IMR-90 (cell line): ENCODE data around the gene LDHAL6B. TPM values are rescaled to one million over a fixed set of nuclear protein-coding genes. Genes with fewer than 3 reads are reported as not detected.

Experiments
- ATAC-seq: fragments of 200-7000 bp; cut with Tn5 transposase; 2 replicates; pipeline ENCODE4 v1.9.1; 2020; ENCODE audit warnings: low read depth, mild to moderate bottlenecking, moderate library complexity
- BruUV-seq: library from RNA; stranded (reverse); fragments of 400-500 nt; replicated peaks from 2 replicates; lab custom pipeline; 2021; lab: Mats Ljungman, UMichigan
- CTCF ChIA-PET: fragments of 300-600 bp; formaldehyde crosslinking; extraction: SDS; loops from one replicate; lab custom pipeline; 2021; ENCODE audit warnings: antibody characterized with exemption; lab: Yijun Ruan, JAX
- POLR2A ChIA-PET: fragments of 300-600 bp; sonication (Branson Sonifier 250); formaldehyde crosslinking; loops from one replicate; lab custom pipeline; 2022; ENCODE audit warnings: antibody characterized with exemption; ENCODE audit not compliant: unreplicated experiment; lab: Charles Lee
- DNase-seq: peaks from one replicate; pipeline ENCODE4 v3.0.0; 2013
- H2AFZ ChIP-seq: replicated peaks from 2 replicates; pipeline ENCODE3; 2013; ENCODE audit warnings: low read length, mild to moderate bottlenecking; ENCODE audit not compliant: poor library complexity
- H2AK5ac ChIP-seq: 2 replicates; pipeline ENCODE4 v1.6.1; 2013; ENCODE audit warnings: low read depth, low read length, inconsistent platforms
- H2AK9ac ChIP-seq: replicated peaks from 2 replicates; pipeline ENCODE3; 2013; ENCODE audit warnings: mild to moderate bottlenecking, low read depth, low read length, moderate library complexity; ENCODE audit not compliant: poor library complexity
- H2BK120ac ChIP-seq: 2 replicates; pipeline ENCODE4 v1.6.1; 2013; ENCODE audit warnings: low read depth, low read length, inconsistent platforms
- H2BK15ac ChIP-seq: 3 replicates; pipeline ENCODE4 v1.6.1; 2013; ENCODE audit warnings: low read depth, low read length, inconsistent platforms
- H2BK20ac ChIP-seq: 2 replicates; pipeline ENCODE4 v1.6.1; 2013; ENCODE audit warnings: low read depth, mild to moderate bottlenecking, inconsistent platforms, low read length, moderate library complexity
- H2BK5ac ChIP-seq: 2 replicates; pipeline ENCODE4 v1.6.1; 2013; ENCODE audit warnings: mild to moderate bottlenecking, low read depth, low read length, inconsistent platforms; ENCODE audit not compliant: poor library complexity, severe bottlenecking
- H3K14ac ChIP-seq: replicated peaks from 2 replicates; pipeline ENCODE4 v1.6.1; 2013; ENCODE audit warnings: low read depth, low read length, inconsistent platforms
- H3K18ac ChIP-seq: 2 replicates; pipeline ENCODE4 v1.6.1; 2013; ENCODE audit warnings: low read depth, low read length, control low read depth
- H3K23ac ChIP-seq: 2 replicates; pipeline ENCODE4 v1.6.1; 2013; ENCODE audit warnings: low read depth, low read length, inconsistent platforms
- H3K27ac ChIP-seq: 2 replicates; pipeline ENCODE4 v1.5.1; 2013; ENCODE audit warnings: mild to moderate bottlenecking, control low read depth, low read length; ENCODE audit not compliant: insufficient read depth
- H3K27me3 ChIP-seq: 2 replicates; pipeline ENCODE4 v1.6.1; 2013; ENCODE audit warnings: low read length; ENCODE audit not compliant: control insufficient read depth, insufficient read depth
- H3K36me3 ChIP-seq: 2 replicates; pipeline ENCODE4 v1.6.1; 2013; ENCODE audit warnings: low read length, mixed read lengths; ENCODE audit not compliant: control insufficient read depth, insufficient read depth
- H3K4ac ChIP-seq: 2 replicates; pipeline ENCODE4 v1.6.1; 2013; ENCODE audit warnings: low read depth, low read length, inconsistent platforms
- H3K4me1 ChIP-seq: 2 replicates; pipeline ENCODE4 v1.6.1; 2013; ENCODE audit warnings: low read length, mixed read lengths; ENCODE audit not compliant: control insufficient read depth, insufficient read depth
- H3K4me2 ChIP-seq: 2 replicates; pipeline ENCODE4 v1.6.1; 2013; ENCODE audit warnings: low read depth, mild to moderate bottlenecking, control low read depth, low read length, moderate library complexity
- H3K4me3 ChIP-seq: 2 replicates; pipeline ENCODE4 v1.5.1; 2013; ENCODE audit warnings: low read depth, mild to moderate bottlenecking, control low read depth, low read length, moderate library complexity; ENCODE audit not compliant: insufficient read depth
- H3K56ac ChIP-seq: 2 replicates; pipeline ENCODE4 v1.6.1; 2013; ENCODE audit warnings: low read length, inconsistent platforms; ENCODE audit not compliant: insufficient read depth; ENCODE audit errors: extremely low read depth
- H3K79me1 ChIP-seq, 2 experiments: 2 replicates each; pipeline ENCODE4 v1.6.1; 2013; ENCODE audit warnings: low read length in 2 of 2, inconsistent platforms in 1 of 2, low read depth in 1 of 2
- H3K9ac ChIP-seq: 2 replicates; pipeline ENCODE4 v1.6.1; 2013; ENCODE audit warnings: low read depth, low read length, control low read depth
- H3K9me1 ChIP-seq: 2 replicates; pipeline ENCODE4 v1.6.1; 2013; ENCODE audit warnings: low read length, inconsistent platforms; ENCODE audit not compliant: insufficient read depth
- H3K9me3 ChIP-seq: 2 replicates; pipeline ENCODE4 v1.6.1; 2013; ENCODE audit warnings: low read length; ENCODE audit not compliant: control insufficient read depth, insufficient read depth
- H4K20me1 ChIP-seq: 2 replicates; pipeline ENCODE4 v1.6.1; 2013; ENCODE audit warnings: low read length, inconsistent platforms; ENCODE audit not compliant: insufficient read depth
- H4K5ac ChIP-seq: 2 replicates; pipeline ENCODE4 v1.6.1; 2013; ENCODE audit warnings: mild to moderate bottlenecking, low read depth, low read length, control low read depth
- H4K8ac ChIP-seq, 2 experiments: 2 replicates each; pipeline ENCODE4 v1.6.1; 2013; ENCODE audit warnings: low read depth in 2 of 2, low read length in 2 of 2, control low read depth in 1 of 2, inconsistent platforms in 1 of 2
- H4K91ac ChIP-seq: 2 replicates; pipeline ENCODE4 v1.6.1; 2013; ENCODE audit warnings: low read depth, low read length, inconsistent platforms; ENCODE audit not compliant: insufficient read depth
- CEBPB ChIP-seq: IDR thresholded peaks from 2 replicates; pipeline ENCODE4 v1.6.1; 2012; ENCODE audit warnings: low read depth, low read length, improper control_type of control experiment
- CHD1 ChIP-seq: IDR thresholded peaks from 2 replicates; pipeline ENCODE4 v1.6.1; 2012; ENCODE audit warnings: low read depth, low read length, improper control_type of control experiment
- FOS ChIP-seq: fragments of 150-350 bp; IDR thresholded peaks from 2 replicates; pipeline ENCODE4 v1.6.1; 2016; ENCODE audit warnings: low read depth, low read length
- MAFK ChIP-seq: IDR thresholded peaks from 2 replicates; pipeline ENCODE4 v1.6.1; 2012; ENCODE audit warnings: low read depth, low read length, improper control_type of control experiment
- MAZ ChIP-seq: IDR thresholded peaks from 2 replicates; pipeline ENCODE4 v1.6.1; 2012; ENCODE audit warnings: low read depth, mild to moderate bottlenecking, low read length, improper control_type of control experiment, moderate library complexity, borderline replicate concordance
- NFE2L2 ChIP-seq: fragments of 150-350 bp; IDR thresholded peaks from 2 replicates; pipeline ENCODE4 v1.6.1; 2016; ENCODE audit warnings: low read depth, mild to moderate bottlenecking, low read length
- RCOR1 ChIP-seq: IDR thresholded peaks from 2 replicates; pipeline ENCODE4 v1.6.1; 2012; ENCODE audit warnings: mild to moderate bottlenecking, low read length, improper control_type of control experiment; ENCODE audit not compliant: insufficient replicate concordance
- WGBS, 2 experiments: methylation state at CpG; one replicate each; pipeline versions ENCODE4 v1.1.5 to v1.1.7; 2013; ENCODE audit warnings: missing lambda C conversion rate in 2 of 2; ENCODE audit not compliant: insufficient read length in 1 of 2; ENCODE audit errors: extremely low coverage in 2 of 2; 5-methylcytosine and 5-hydroxymethylcytosine counted together
- dilution Hi-C: fragments of 300-500 bp; cut with HindIII; formaldehyde crosslinking; loops from one replicate; pipeline ENCODE4 v1.14.3; 2018; ENCODE audit warnings: low sequenced_read_pairs; ENCODE audit not compliant: unreplicated experiment
- in situ Hi-C: fragments of 300-500 bp; cut with MboI; formaldehyde crosslinking; loops from 3 replicates; pipeline ENCODE4 v1.14.3; 2019; ENCODE audit warnings: low sequenced_read_pairs, inconsistent platforms, mixed read lengths
- intact Hi-C: fragments of 100-400 bp; cut with micrococcal nuclease; formaldehyde crosslinking; loops from 2 replicates; pipeline ENCODE4 v1.10.0; 2022
- polyA plus RNA-seq, 3 experiments: library from polyadenylated mRNA; depleted of rRNA; stranded (reverse); fragments of >200 nt; gene quantifications; 2 replicates each; pipeline ENCODE4 v1.2.3, GENCODE V29; 2012; ENCODE audit warnings: low replicate concordance in 1 of 3
- total RNA-seq: library from RNA; depleted of rRNA; stranded (reverse); fragments of >200 nt; gene quantifications from 2 replicates; pipeline ENCODE4 v1.2.3, GENCODE V29; 2012

LDHAL6B gene
- total and polyA plus RNA-seq, 2 of the 4 experiments (the other 2 are of a cell fraction): not detected

DNA sequence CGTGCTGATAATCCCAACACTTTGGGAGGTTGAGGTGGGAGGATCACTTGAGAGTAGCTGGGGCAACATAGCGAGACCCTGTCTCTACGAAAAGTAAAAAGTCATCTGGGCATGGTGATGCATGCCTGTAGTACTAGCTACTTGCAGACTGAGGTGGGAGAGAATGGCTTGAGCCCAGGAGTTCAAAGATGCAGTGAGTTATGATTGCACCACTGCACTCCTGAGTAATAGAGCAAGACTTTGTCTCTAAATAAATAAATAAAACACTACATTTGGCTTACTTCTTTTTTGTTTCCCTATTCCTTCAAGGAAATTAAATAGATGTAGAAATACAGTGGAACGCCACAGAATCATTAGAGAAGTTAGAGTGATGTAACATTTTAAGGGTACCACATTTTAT is 20.1 kb upstream of the LDHAL6B start:
- Histone ChIP-seq H2BK15ac (no peak overlapping the region), H3K27ac (no peak overlapping the region), H4K5ac (no peak overlapping the region), H3K27me3 (no peaks in the 10 kb centered on the region), H3K9ac (no peak overlapping the region), H2AFZ (no peak overlapping the region), H3K4me2 (no peak overlapping the region), H3K79me1 (peaks cover 8 to 27% of the 10 kb centered on the region in 2 experiments; a peak in 3 of 4 replicates), H2BK20ac (no peak overlapping the region), H3K9me1 (peaks cover 8% of the 10 kb centered on the region; the same call in 1 of the 2 replicates), H4K91ac (no peak overlapping the region), H4K20me1 (peaks cover under 1% of the 10 kb centered on the region), H3K4me3 (no peak overlapping the region), H3K4me1 (peaks cover 3% of the 10 kb centered on the region; the same call in 1 of the 2 replicates), H4K8ac (no peak overlapping the region), H2BK5ac (peak overlapping the region; percentile 35), H3K9me3 (peaks cover 7% of the 10 kb centered on the region), H3K4ac (no peak overlapping the region; the same call in 1 of the 2 replicates), H3K18ac (no peak overlapping the region), H2AK5ac (no peak overlapping the region), H3K56ac (no peak overlapping the region), H2BK120ac (no peak overlapping the region), H3K36me3 (peaks cover 9% of the 10 kb centered on the region; the same call in 1 of the 2 replicates), H3K23ac (no peak overlapping the region), H3K14ac (no peak overlapping the region), H2AK9ac (no peak overlapping the region)
- 100% methylated on average over 3 of the region's 4 CpGs; no CpG with 5 or more reads in 1 of the 2 experiments for WGBS, 2 experiments
- intact Hi-C loops (no loop called here), in situ Hi-C loops (no loop called here), dilution Hi-C loops (no loop called here)
- TF ChIP-seq FOS: peak; percentile 42; the same call in 1 of the 2 replicates
- TF ChIP-seq RCOR1: no peak
- no peak for TF ChIP-seq CHD1
- peak; percentile 95 for TF ChIP-seq CEBPB
- no peak for TF ChIP-seq NFE2L2
- TF ChIP-seq MAFK: no peak
- no peak for TF ChIP-seq MAZ
- ChIA-PET CTCF (no interaction called here), POLR2A (no interaction called here)
- ATAC-seq (peak; percentile 60), DNase-seq (peak; percentile 91)
- BruUV-seq: no TSS peak
